HFFc6 (cell line): ENCODE data around the gene TCEA2. TPM values are rescaled to one million over a fixed set of nuclear protein-coding genes. Genes with fewer than 3 reads are reported as not detected.

Source experiments
- DNase-seq: peaks from one replicate; pipeline ENCODE4 v3.0.0-alpha.2; 2018
- H3K27ac Mint-ChIP-seq: 2 replicates; pipeline ENCODE4 v1.8.0; 2020; ENCODE audit warnings: mild to moderate bottlenecking, mixed read lengths
- H3K27me3 Mint-ChIP-seq: 2 replicates; pipeline ENCODE4 v1.8.0; 2021; ENCODE audit warnings: mild to moderate bottlenecking, moderate library complexity, mixed read lengths; ENCODE audit not compliant: insufficient read depth
- H3K36me3 Mint-ChIP-seq: 2 replicates; pipeline ENCODE4 v1.8.0; 2021; ENCODE audit warnings: low read depth, mixed read lengths
- H3K4me1 Mint-ChIP-seq: 2 replicates; pipeline ENCODE4 v1.8.0; 2020; ENCODE audit warnings: low read depth, mixed read lengths
- H3K4me3 Mint-ChIP-seq: 2 replicates; pipeline ENCODE4 v1.8.0; 2020; ENCODE audit warnings: mild to moderate bottlenecking, moderate library complexity, mixed read lengths
- H3K9me3 Mint-ChIP-seq: 2 replicates; pipeline ENCODE4 v1.8.0; 2020; ENCODE audit warnings: mild to moderate bottlenecking, mixed read lengths
- CTCF ChIP-seq: fragments of 200-600 bp; sonication (generic); IDR thresholded peaks from 2 replicates; pipeline ENCODE4 v1.5.0; 2021; ENCODE audit warnings: antibody characterized with exemption, mild to moderate bottlenecking
- total RNA-seq, 6 experiments: library from RNA; stranded (reverse); fragmentation: NEBNext Ultra II Directional; extraction: Animal tissue kit (Norgen Biotek cat#: 25700); gene quantifications; 2 replicates in 1 of 6; 3 replicates in 5 of 6; pipeline ENCODE4 v1.2.3, GENCODE V29; 2021

Gene TCEA2
- total RNA-seq, 6 experiments from 2014 or later = 36.8 to 47.4 (median 41.5) TPM

- Mint-ChIP-seq H3K36me3 (no peaks in the 10 kb centered on the region), H3K27ac (no peak overlapping the region), H3K27me3 (peaks cover 5% of the 10 kb centered on the region), H3K4me3 (no peak overlapping the region), H3K4me1 (peaks cover 8% of the 10 kb centered on the region; the same call in 1 of the 2 replicates), H3K9me3 (no peaks in the 10 kb centered on the region)
- no peak for TF ChIP-seq CTCF
- no peak for DNase-seq
Measured at GRCh38 chr20:64055893-64056638, 6.9 kb upstream of the TCEA2 start.

GRCh38 chr20:64056639-64056888 lies 6.4 kb upstream of the TCEA2 start:
- H3K9me3 Mint-ChIP-seq = no peaks in the 10 kb centered on the region
- peaks cover 8% of the 10 kb centered on the region; the same call in 1 of the 2 replicates for H3K4me1 Mint-ChIP-seq

GRCh38 chr20:64056889-64057627 lies 5.9 kb upstream of the TCEA2 start:
- H3K27ac Mint-ChIP-seq = no peak overlapping the region
- no peak for TF ChIP-seq CTCF
- peaks cover 11% of the 10 kb centered on the region for H3K4me1 Mint-ChIP-seq
- H3K9me3 Mint-ChIP-seq = no peaks in the 10 kb centered on the region
- DNase-seq = no peak
- H3K4me3 Mint-ChIP-seq = no peak overlapping the region
- peaks cover 5% of the 10 kb centered on the region; the same call in 1 of the 2 replicates for H3K27me3 Mint-ChIP-seq
- H3K36me3 Mint-ChIP-seq = no peaks in the 10 kb centered on the region

More at GRCh38 chr20:64056639-64056888, 6.4 kb upstream of the TCEA2 start:
- Mint-ChIP-seq H3K4me3 (no peak overlapping the region), H3K27ac (no peak overlapping the region), H3K36me3 (no peaks in the 10 kb centered on the region), H3K27me3 (peaks cover 5% of the 10 kb centered on the region; the same call in 1 of the 2 replicates)
- DNase-seq = no peak
- TF ChIP-seq CTCF = no peak

- Mint-ChIP-seq H3K36me3 (no peaks in the 10 kb centered on the region), H3K9me3 (no peaks in the 10 kb centered on the region), H3K27me3 (peaks cover 5% of the 10 kb centered on the region; the same call in 1 of the 2 replicates), H3K4me1 (peaks cover 16% of the 10 kb centered on the region), H3K4me3 (no peak overlapping the region), H3K27ac (no peak overlapping the region)
- TF ChIP-seq CTCF = peak; percentile 92
- DNase-seq = peak; percentile 30
Measured at GRCh38 chr20:64057628-64058498, 5.1 kb upstream of the TCEA2 start.

GRCh38 chr20:64058536-64058935 lies 4.5 kb upstream of the TCEA2 start:
- Mint-ChIP-seq H3K4me1 (peaks cover 16% of the 10 kb centered on the region), H3K27me3 (peaks cover 2% of the 10 kb centered on the region; the same call in 1 of the 2 replicates), H3K4me3 (no peak overlapping the region), H3K36me3 (no peaks in the 10 kb centered on the region), H3K9me3 (no peaks in the 10 kb centered on the region), H3K27ac (no peak overlapping the region)
- no peak for DNase-seq
- TF ChIP-seq CTCF = no peak
